ENCODE results near the gene ZNF688. TPM values are rescaled to one million over a fixed set of nuclear protein-coding genes. Genes with fewer than 3 reads are reported as not detected.

ZNF688 gene
- total and polyA plus RNA-seq, 2 of the 8 experiments (the other 6 are each of a cell fraction or from before 2014, with no cell fraction given): 2.7 to 3.5 TPM

DNA sequence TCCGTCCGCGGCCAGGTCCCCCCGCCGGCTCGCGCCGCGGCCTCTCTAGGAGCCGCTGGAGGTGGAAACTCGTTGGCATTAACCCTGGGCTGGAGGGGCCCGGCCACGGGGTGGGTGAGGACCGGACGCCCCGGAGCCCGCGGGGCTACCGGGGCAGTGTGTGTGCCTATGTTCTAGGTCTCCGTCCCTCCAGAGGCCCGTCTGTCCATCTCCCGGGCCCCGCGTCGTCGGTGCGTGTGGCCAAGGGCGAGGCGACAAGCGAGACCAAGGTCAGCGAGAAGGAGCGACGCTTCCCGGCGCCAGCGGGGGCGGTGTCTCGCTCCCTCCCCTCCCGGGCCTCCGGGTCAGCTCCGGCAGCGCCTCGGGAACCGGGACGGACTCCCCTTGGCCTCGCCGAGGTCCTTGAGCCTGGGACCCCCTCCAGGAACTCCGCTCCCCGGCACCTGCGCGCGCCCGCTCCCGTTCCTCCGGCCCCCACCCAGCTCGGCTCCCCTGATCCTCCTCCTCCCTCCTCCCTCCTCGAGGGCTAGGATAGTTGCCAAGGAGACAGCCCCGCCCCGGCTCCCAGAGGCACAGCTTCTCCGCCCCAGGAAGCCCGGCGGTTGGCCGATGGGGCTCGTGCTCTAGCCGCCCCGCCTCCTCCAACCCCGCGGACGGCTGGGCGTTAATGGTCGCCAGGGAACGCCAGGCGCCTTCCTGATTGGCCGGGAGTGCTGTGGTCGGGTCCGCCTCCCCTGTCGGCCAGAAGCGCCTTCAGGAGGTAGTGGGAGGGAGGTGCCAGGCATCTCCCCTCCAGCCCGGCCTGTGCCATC lies 44.5 kb downstream of the ZNF688 start (continued):
- TF ChIP-seq CTBP2 (IDR thresholded peaks at IDR 0.05; ENCODE audit: borderline replicate concordance, insufficient read depth, insufficient read length, low read length) (no peak), KDM4A (IDR thresholded peaks at IDR 0.05; ENCODE audit: low read depth, low read length, severe bottlenecking) (peak; percentile 73), EGR1 (IDR thresholded peaks at IDR 0.05; ENCODE audit: borderline replicate concordance, low read depth, low read length) (peak; percentile 93), TBP (IDR thresholded peaks at IDR 0.05; ENCODE audit: low read depth, low read length) (peak; percentile 44), BRCA1 (IDR thresholded peaks at IDR 0.05; ENCODE audit: low read depth, low read length) (no peak), EZH2 (IDR thresholded peaks at IDR 0.05; ENCODE audit: low read depth, low read length, severe bottlenecking) (no peak), POU5F1 (IDR thresholded peaks at IDR 0.05; ENCODE audit: low read depth, low read length) (no peak), SUZ12 (IDR thresholded peaks at IDR 0.05; ENCODE audit: low read length) (no peak), RNF2 (IDR thresholded peaks at IDR 0.05; ENCODE audit: borderline replicate concordance, low read depth, low read length, missing control alignments, poor library complexity, severe bottlenecking) (no peak), TAF1 (IDR thresholded peaks at IDR 0.05; ENCODE audit: low read depth, low read length) (peak; percentile 2), CBX5 (IDR thresholded peaks at IDR 0.05; ENCODE audit: low read depth, low read length) (no peak)
- TF ChIP-seq, protein P1, sequence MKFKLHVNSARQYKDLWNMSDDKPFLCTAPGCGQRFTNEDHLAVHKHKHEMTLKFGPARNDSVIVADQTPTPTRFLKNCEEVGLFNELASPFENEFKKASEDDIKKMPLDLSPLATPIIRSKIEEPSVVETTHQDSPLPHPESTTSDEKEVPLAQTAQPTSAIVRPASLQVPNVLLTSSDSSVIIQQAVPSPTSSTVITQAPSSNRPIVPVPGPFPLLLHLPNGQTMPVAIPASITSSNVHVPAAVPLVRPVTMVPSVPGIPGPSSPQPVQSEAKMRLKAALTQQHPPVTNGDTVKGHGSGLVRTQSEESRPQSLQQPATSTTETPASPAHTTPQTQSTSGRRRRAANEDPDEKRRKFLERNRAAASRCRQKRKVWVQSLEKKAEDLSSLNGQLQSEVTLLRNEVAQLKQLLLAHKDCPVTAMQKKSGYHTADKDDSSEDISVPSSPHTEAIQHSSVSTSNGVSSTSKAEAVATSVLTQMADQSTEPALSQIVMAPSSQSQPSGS (IDR thresholded peaks at IDR 0.05; ENCODE audit: low read length): no peak
- TF ChIP-seq, protein P2, sequence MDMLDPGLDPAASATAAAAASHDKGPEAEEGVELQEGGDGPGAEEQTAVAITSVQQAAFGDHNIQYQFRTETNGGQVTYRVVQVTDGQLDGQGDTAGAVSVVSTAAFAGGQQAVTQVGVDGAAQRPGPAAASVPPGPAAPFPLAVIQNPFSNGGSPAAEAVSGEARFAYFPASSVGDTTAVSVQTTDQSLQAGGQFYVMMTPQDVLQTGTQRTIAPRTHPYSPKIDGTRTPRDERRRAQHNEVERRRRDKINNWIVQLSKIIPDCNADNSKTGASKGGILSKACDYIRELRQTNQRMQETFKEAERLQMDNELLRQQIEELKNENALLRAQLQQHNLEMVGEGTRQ (IDR thresholded peaks at IDR 0.05; ENCODE audit: low read length): peak; percentile 11; the same call in 1 of the 2 replicates

Data from H1 (cell line).